ENCODE measurements around the gene NREP. TPM values are rescaled to one million over a fixed set of nuclear protein-coding genes. Genes with fewer than 3 reads are reported as not detected.

NREP gene
- total RNA-seq, 1 donor from 2014 or later = 465 TPM

DNA sequence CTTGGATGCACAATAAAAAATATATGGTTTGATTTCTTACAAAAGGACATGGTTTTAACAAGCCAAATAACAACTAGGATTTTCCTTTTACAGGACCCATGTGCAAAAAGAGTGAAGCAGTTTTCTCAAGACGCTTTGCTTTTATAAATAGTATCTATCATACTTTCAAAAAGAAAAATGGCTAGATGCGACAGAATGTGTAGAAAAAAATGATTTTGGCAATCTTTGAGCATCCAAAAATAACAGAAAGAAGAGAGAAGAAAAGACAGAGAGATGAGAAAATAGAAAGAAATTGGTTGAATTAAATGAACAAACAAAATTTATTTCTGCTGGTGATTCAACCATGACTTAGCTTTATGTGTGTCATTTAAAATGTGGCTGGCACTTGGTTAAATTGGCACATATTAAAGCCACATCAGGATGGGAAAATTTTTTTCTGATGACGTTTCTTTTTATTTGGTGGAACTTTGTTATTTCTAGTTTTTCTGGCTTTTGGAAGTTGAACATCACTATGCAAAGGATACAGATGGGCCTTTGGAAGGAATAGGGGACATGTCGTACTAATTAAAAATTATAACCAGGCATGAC is 35.6 kb upstream of the NREP start:
- Histone ChIP-seq H3K4me3 (no peak overlapping the region), H3K9me3 (ENCODE audit: low read depth) (no peaks in the 10 kb centered on the region), H3K79me2 (ENCODE audit: low read depth) (no peaks in the 10 kb centered on the region), H3K27me3 (no peaks in the 10 kb centered on the region), H4K20me1 (ENCODE audit: low read depth) (no peaks in the 10 kb centered on the region), H3F3A (ENCODE audit: low read depth) (no peaks in the 10 kb centered on the region), H3K4me1 (no peaks in the 10 kb centered on the region), H3K9ac (no peak overlapping the region), H3K36me3 (no peaks in the 10 kb centered on the region), H2AFZ (replicated peaks) (no peak overlapping the region), H3K27ac (no peak overlapping the region), H3K4me2 (no peak overlapping the region)
- H3K36me3 Mint-ChIP-seq = no peaks in the 10 kb centered on the region
- H3K9me3 Mint-ChIP-seq = no peaks in the 10 kb centered on the region
- no peak overlapping the region for H3K27ac Mint-ChIP-seq
- DNase-seq (ENCODE audit: low spot score) = no peak
- peaks cover 4% of the 10 kb centered on the region for H3K27me3 Mint-ChIP-seq (ENCODE audit: insufficient read depth, low read depth)
- H3K4me1 Mint-ChIP-seq = no peaks in the 10 kb centered on the region
- H3K4me3 Mint-ChIP-seq = no peak overlapping the region
- TF ChIP-seq EZH2phosphoT487 (IDR thresholded peaks at IDR 0.05) (no peak), EZH2 (IDR thresholded peaks at IDR 0.05) (no peak)
- TF ChIP-seq, protein P1, sequence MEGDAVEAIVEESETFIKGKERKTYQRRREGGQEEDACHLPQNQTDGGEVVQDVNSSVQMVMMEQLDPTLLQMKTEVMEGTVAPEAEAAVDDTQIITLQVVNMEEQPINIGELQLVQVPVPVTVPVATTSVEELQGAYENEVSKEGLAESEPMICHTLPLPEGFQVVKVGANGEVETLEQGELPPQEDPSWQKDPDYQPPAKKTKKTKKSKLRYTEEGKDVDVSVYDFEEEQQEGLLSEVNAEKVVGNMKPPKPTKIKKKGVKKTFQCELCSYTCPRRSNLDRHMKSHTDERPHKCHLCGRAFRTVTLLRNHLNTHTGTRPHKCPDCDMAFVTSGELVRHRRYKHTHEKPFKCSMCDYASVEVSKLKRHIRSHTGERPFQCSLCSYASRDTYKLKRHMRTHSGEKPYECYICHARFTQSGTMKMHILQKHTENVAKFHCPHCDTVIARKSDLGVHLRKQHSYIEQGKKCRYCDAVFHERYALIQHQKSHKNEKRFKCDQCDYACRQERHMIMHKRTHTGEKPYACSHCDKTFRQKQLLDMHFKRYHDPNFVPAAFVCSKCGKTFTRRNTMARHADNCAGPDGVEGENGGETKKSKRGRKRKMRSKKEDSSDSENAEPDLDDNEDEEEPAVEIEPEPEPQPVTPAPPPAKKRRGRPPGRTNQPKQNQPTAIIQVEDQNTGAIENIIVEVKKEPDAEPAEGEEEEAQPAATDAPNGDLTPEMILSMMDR (IDR thresholded peaks at IDR 0.05) = no peak

DNA sequence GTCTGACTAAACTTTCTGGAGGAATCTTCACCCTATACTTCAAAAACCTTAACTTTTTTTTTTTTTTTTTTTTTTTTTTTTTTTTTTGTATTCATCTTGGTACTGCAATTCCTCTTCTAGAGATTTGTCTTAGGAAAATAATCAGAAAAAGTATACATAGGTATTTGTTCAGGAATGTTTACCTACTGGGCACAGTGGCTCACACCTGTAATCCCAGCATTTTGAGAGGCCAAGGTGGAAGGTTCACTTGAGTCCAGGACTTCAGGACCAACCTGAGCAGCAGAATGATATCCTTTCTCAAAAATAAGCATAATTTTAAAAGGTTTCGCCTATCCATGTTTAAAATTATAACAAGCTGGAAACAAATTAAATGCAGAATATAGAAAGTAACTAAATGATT is 33.3 kb upstream of the NREP start:
- H3K36me3 Mint-ChIP-seq = no peaks in the 10 kb centered on the region
- H3K9me3 ChIP-seq (ENCODE audit: low read depth) = no peaks in the 10 kb centered on the region
- H3K27me3 ChIP-seq = no peaks in the 10 kb centered on the region
- peaks cover 4% of the 10 kb centered on the region for H3K27me3 Mint-ChIP-seq (ENCODE audit: insufficient read depth, low read depth)
- H4K20me1 ChIP-seq (ENCODE audit: low read depth) = no peaks in the 10 kb centered on the region
- no peaks in the 10 kb centered on the region for H3K9me3 Mint-ChIP-seq
- no peaks in the 10 kb centered on the region for H3K36me3 ChIP-seq
- no peak overlapping the region for H3K27ac Mint-ChIP-seq
- H3K4me1 ChIP-seq = no peaks in the 10 kb centered on the region
- H2AFZ ChIP-seq (replicated peaks) = no peak overlapping the region
- H3K9ac ChIP-seq = no peak overlapping the region
- TF ChIP-seq EZH2 (IDR thresholded peaks at IDR 0.05) (no peak), EZH2phosphoT487 (IDR thresholded peaks at IDR 0.05) (no peak)
- TF ChIP-seq, protein P1 (IDR thresholded peaks at IDR 0.05) = no peak
- H3K4me3 ChIP-seq = no peak overlapping the region
- H3K79me2 ChIP-seq (ENCODE audit: low read depth) = no peaks in the 10 kb centered on the region
- H3K4me3 Mint-ChIP-seq = no peak overlapping the region
- no peaks in the 10 kb centered on the region for H3F3A ChIP-seq (ENCODE audit: low read depth)
- no peak for DNase-seq (ENCODE audit: low spot score)
- H3K4me1 Mint-ChIP-seq = no peaks in the 10 kb centered on the region
- no peak overlapping the region for H3K4me2 ChIP-seq
- no peak overlapping the region for H3K27ac ChIP-seq

DNA sequence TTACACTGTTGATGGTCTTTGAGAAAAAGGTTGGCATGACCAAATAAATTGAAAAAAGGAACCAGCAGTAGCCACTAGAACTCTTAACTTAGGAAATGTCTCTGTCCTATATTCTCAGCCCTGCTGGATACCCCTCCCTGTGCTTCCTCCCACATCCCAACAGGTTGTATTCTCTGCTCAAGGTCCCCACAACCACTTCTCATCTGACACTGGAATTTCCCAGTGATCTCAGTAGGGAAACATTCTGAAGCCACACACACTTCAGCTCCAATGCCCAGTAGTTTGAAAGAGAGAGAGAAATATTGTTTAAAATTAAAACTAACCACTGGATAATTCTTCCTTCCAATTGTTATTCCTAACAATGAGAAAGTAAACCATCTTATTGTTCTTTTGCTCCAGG is 30.0 kb upstream of the NREP start:
- Mint-ChIP-seq H3K9me3 (no peaks in the 10 kb centered on the region), H3K27ac (no peak overlapping the region), H3K27me3 (ENCODE audit: insufficient read depth, low read depth) (no peaks in the 10 kb centered on the region), H3K36me3 (no peaks in the 10 kb centered on the region), H3K4me3 (no peak overlapping the region), H3K4me1 (no peaks in the 10 kb centered on the region)
- DNase-seq (ENCODE audit: low spot score) = no peak
- Histone ChIP-seq H3K9ac (no peak overlapping the region), H3K4me1 (no peaks in the 10 kb centered on the region), H3K4me3 (no peak overlapping the region), H3K79me2 (ENCODE audit: low read depth) (no peaks in the 10 kb centered on the region), H3F3A (ENCODE audit: low read depth) (no peaks in the 10 kb centered on the region), H3K9me3 (ENCODE audit: low read depth) (no peaks in the 10 kb centered on the region), H4K20me1 (ENCODE audit: low read depth) (no peaks in the 10 kb centered on the region), H3K27me3 (no peaks in the 10 kb centered on the region), H2AFZ (replicated peaks) (no peak overlapping the region), H3K36me3 (no peaks in the 10 kb centered on the region), H3K27ac (no peak overlapping the region), H3K4me2 (no peak overlapping the region)
- TF ChIP-seq EZH2 (IDR thresholded peaks at IDR 0.05) = no peak
- no peak for TF ChIP-seq EZH2phosphoT487 (IDR thresholded peaks at IDR 0.05)
- TF ChIP-seq, protein P1 (IDR thresholded peaks at IDR 0.05) = no peak

Data from neural progenitor cell (in vitro differentiated cells).